NCI-H82 treated with DMSO at 0.1 percent for 48 hours (cell line): ENCODE results near the gene TEK.

Experiments used
- DNase-seq: peaks from one replicate; lab custom pipeline; 2025; ENCODE audit not compliant: unreplicated experiment; lab: John Stamatoyannopoulos, UW

Gene TEK

GRCh38 chr9:27176971-27177370 is 67.9 kb downstream of the TEK start:
- DNase-seq, result no peak

DNA sequence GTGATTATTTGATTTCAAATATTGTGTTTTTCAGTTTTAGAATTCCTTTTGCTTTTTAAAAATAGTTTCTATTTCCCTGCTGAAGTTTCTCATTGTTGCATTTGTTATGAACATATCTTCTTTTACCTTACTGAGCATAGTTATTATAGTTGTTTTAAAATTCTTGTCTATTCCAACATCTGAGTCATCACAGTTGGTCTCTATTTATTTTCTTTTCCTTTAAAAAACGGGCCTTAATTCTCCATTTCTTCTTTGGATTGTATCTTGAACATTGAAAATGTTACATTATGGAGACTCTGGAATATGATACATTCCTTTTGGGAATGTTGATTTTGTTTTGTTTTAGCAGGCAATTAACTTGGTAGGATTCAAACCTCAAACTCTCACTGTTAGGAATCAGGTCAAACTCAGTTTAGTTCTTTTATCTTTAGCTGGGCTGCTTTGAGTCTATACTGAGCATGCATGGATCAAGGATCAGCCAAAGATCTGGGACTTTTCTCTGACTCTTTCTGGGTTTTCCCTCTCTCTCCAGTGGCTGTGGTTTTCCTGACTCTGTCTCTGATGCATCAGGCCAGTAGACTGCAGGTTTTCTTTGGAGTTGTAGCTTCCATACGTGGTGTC is 70.3 kb downstream of the TEK start:
- DNase-seq, result no peak

DNA sequence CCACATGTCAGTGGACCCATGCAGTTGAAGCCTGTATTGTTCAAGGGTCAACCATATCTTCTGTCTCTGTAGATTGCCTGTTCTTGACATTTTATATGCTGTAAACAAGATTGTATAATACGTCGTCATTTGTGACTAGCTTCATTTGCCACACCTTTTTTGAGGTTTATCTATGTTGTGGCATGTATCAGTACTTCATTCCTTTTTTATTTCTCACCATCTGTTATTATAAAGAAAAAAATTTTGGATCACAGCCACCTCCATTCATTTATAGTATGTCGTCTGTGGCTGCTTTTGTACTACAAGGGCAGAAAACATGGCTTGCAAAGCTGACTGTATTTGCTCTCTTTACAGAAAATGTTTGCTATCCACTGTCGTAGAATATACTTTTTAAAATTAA is 72.4 kb downstream of the TEK start:
- DNase-seq, result no peak

GRCh38 chr9:27182421-27182820 is 73.4 kb downstream of the TEK start:
- no peak for DNase-seq

DNA sequence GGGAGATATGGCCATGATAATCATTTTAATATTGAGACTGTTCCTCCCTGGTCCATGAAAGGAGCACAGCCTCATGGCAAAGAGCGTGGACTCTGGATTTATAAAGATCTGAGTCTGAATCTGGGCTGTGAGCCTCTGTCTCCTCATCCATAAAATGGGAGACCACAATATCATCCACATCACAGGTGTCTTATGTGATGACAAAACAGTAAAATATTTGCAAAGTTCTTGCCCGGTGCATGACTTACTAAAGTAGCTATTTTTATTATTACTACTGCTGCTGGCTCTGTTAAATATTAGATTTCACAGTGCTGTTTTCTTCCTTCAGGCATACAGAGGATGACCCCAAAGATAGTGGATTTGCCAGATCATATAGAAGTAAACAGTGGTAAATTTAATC is 74.1 kb downstream of the TEK start:
- DNase-seq, result no peak

GRCh38 chr9:27183701-27184100 is 74.7 kb downstream of the TEK start:
- DNase-seq, result no peak

DNA sequence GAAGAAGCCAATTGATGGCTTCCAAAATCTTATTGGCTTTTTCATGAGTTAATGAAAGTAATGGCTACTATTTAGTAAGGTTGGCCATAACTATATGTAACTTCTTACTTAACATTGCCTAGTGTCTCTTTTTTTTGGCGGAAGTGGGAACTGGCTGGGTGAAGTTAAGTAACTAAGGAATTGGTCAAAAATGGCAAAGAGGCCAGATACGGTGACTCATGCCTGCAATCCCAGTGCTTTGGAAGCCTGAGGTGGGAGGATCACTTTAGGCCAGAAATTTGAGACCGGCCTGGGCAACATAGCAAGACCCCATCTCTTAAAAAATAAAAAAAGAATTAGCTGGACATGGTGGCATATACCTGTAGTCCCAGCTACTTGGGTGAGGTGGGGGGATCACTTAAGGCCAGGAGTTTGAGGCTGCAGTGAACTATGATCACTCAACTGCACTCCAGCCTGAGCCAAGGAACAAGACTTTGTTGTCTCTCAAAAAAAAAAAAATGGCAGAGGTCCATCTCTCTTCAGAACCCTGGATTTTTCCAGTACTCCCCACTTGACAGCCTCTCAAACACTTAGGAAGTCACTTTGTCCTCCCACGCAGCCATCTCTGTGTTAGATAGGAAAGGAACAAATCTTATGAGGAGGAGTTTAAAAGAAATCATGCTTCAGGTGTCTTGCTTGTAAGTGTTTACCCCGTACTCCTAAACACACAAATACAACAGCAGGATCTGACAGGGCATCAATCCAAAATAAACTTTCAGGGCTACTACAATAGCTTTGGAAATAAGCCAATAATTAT is 75.7 kb downstream of the TEK start:
- DNase-seq, result no peak

DNA sequence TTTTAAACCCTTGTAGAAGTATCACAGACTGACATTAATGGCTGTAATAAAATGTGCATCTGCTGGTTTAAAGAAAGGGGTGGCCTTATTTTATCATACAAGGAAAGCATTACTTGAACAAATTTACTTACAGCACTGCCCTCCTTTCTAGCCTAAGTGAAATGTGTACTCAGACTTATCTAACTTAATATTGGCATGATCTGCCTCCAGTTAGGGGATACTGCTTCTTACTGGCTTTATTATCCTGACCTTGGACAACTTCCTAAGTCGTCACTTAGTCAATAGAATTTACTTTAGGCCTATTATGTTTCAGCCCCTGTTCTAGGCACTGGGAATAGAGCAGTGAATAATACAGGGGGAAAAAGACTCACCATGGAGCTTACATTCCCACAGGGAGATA is 79.4 kb downstream of the TEK start:
- no peak for DNase-seq

DNA sequence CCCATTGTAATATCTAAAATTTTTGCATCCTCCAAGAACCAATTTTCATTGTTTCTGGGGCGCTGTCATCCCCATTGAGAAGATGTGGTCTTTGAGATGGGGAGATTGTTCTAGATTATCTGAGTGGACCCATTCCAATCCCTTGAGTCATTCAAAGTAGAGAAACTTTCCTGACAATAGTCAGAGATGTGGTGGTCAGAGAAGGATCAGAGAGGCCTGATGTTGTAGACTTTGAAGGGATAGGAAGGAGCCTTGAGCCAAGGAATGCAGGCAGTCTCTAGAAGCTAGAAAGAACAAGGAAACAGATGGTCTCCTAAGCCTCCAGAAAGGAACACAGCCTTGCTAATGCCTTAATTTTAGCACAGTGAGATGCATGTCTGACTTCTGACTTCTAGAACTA is 80.4 kb downstream of the TEK start:
- no peak for DNase-seq

DNA sequence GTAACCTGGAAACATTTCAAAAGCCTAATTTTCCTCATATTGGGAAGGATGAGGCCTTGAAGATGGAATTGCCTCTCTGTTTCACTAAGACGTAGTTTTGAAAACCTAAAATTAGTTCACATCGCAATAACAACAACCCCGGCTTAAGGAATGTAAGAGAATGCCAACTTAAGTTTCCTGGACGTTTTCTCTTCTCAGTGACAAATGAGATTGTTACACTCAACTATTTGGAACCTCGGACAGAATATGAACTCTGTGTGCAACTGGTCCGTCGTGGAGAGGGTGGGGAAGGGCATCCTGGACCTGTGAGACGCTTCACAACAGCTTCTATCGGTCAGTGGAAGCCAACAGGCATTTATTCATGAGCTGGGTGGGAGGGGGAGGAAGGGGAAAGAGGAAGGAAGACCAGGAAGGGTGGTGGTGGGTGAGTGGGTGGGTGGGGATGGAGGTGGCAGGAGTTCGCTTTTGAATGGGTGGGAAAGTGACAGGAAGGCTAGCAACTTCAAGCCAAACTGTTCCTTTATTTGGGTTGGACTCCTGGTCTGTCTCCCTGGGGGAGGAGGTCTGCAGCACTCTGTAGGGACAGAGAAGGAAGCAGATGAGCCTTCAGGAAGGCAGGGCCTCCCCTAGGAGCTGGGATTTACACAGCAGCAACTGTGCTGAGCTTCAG is 83.4 kb downstream of the TEK start:
- no peak for DNase-seq

- DNase-seq, result no peak
Measured at GRCh38 chr9:27193886-27194285, 84.9 kb downstream of the TEK start.

DNA sequence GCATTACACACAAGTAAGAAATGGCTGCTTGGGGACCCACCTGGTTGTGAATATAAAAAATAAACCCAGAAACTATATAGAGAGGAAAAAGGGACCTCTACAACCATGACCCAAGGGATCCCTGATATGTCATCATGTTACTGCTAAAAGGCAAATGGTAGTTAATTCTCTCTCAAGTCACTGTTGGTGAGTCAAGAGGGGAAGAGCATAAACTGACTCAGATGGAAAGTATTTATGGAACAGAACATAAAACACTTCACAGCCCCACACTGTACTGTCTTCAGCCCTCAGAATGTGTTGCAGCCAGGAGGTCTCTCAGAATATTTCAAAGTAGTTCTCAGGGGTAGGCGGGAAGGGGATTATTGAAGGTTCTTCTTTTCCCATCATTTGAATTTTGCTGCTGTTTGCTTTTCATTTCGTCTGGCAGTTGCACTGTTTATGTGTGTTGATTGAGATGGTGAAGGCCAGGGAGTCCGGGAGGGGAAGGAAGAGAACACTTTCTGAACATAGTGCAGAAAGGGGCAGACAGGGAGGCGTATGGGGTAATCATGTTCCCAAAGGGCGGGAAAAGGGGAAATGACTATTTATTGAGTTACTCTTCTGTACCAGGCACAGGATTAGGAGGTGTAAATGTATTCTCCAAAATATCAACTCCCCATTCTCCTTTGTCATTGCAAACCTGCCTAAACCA is 85.5 kb downstream of the TEK start:
- DNase-seq, result no peak

- DNase-seq, result no peak
Measured at GRCh38 chr9:27195191-27195590, 86.2 kb downstream of the TEK start.

- DNase-seq, result no peak
Measured at GRCh38 chr9:27196383-27196782, 87.4 kb downstream of the TEK start.

DNA sequence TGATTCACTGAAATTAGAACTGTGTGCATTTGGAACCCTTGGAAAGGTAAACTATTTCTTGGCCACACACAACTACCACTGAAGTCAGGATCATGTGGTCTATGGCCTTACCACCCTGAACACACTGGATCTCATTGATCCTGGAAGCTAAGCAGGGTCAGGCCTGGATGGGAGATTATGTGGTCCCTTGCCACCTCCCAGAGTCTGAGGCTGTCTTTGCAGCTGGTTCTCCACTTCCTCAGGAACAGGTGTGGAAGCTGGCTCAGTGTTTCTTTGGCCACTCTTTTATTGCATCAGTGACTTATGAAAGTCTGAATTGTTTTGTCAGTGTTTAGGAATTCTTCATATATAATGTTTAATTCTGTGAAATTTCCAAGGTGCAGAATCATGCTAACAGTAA is 89.2 kb downstream of the TEK start:
- no peak for DNase-seq

- DNase-seq, result no peak
Measured at GRCh38 chr9:27202056-27202455, 93.0 kb downstream of the TEK start.

DNA sequence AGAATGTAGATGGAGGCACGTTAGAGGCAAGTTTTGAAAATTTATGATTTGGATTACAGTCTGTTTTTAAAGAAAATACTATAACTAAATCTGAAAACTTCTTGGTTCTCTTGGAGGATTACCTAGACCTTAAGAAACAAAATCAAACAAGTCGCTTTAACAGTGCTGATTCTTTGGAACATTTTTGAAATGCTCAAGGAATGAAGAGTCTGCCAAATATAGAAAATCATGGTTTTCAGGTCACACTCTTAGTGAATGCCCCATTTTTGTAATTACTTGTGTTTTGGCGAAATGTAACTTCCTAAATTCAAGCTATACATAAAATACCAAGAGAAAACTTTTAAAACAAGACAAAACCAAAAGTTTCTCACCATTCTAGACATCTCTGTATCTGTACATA is 94.8 kb downstream of the TEK start:
- DNase-seq, result no peak

DNA sequence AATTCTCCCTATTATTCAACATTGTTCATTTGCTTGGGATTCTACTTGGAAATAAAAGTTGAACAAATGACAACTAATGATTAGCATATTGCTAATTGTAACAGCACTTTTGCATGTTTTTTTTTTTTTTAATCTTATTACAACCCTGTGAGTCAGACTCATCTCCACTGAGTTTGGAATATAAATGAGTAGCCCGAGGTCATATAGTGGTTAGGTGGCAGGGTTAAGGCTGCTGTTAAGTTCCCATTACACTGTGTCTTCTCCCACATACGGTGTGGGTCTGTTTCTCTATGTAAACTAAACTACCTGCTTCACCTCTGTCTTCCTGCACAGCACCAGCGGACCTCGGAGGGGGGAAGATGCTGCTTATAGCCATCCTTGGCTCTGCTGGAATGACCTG is 95.6 kb downstream of the TEK start:
- DNase-seq, result no peak

GRCh38 chr9:27205198-27205597 is 96.2 kb downstream of the TEK start:
- DNase-seq, result no peak

DNA sequence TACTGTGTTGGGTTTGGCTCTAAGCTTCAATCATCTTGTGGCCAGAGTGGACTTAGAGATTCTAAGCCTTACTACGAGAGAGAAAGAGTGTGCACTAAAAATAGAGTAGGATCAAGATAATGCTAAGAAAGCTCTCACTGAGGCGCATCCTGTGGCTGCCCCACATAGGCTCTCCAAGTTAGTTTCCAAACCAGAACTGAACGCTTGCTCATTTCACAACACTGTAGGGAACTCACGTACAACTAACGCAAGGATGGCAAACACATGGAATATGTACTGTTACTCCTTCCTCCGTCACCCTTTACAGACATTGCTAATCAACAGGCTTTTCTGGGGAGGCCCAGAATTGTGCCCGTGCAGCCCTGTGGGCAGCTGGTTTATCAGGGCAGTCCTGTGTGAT is 97.0 kb downstream of the TEK start:
- no peak for DNase-seq

- no peak for DNase-seq
Measured at GRCh38 chr9:27209034-27209433, 100.0 kb downstream of the TEK start.

DNA sequence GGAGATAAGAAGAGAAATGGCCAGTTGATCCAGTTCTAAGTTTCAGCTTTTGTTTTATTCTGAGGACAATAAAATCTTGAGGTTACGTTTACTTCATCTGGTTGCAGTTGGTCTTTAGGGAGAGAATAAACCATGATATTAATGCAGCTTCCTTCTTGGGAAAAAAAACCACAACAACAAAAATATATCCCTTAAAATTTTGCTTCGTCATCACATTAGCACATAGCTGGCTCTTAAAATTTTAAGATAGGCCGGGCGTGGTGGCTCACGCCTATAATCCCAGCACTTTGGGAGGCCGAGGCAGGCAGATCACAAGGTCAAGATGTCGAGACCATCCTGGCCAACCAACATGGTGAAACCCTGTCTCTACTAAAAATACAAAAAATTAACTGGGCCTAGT is 101.6 kb downstream of the TEK start:
- no peak for DNase-seq
